Measurements from ENCODE around the gene PPP4R3B.

DNA sequence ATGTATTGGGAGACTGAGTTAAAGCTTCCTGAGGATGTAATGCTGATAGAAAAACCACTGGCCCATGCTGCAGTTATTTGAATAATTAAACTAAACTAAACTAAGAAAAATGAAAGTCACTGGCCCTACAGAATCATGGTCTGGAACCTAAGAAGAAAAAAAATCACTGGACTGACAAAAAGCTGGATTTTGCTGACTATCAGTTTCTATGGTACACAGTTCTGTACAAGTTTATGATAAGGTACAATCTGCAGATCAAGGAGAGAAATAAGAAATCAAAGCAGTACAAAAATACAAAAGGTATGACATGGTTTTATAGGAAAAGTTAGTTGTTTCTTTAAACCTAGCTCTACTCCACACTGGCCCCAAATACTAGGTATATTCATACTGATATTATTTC, 15.6 kb downstream of the PPP4R3B start:
- TF ChIP-seq, protein P1, sequence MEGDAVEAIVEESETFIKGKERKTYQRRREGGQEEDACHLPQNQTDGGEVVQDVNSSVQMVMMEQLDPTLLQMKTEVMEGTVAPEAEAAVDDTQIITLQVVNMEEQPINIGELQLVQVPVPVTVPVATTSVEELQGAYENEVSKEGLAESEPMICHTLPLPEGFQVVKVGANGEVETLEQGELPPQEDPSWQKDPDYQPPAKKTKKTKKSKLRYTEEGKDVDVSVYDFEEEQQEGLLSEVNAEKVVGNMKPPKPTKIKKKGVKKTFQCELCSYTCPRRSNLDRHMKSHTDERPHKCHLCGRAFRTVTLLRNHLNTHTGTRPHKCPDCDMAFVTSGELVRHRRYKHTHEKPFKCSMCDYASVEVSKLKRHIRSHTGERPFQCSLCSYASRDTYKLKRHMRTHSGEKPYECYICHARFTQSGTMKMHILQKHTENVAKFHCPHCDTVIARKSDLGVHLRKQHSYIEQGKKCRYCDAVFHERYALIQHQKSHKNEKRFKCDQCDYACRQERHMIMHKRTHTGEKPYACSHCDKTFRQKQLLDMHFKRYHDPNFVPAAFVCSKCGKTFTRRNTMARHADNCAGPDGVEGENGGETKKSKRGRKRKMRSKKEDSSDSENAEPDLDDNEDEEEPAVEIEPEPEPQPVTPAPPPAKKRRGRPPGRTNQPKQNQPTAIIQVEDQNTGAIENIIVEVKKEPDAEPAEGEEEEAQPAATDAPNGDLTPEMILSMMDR (optimal IDR thresholded peaks at IDR 0.05 in 1 of 3, IDR thresholded peaks at IDR 0.05 in 1 of 3, conservative IDR thresholded peaks at IDR 0.05 in 1 of 3; ENCODE audit: extremely low read depth in 1 of 3, insufficient read depth in 2 of 3, low read length in 3 of 3), result no peak
- no peak for TF ChIP-seq EZH2 (IDR thresholded peaks at IDR 0.05; ENCODE audit: low read length)
